ENCODE data around the gene CTCFL. TPM values are rescaled to one million over a fixed set of nuclear protein-coding genes. Genes with fewer than 3 reads are reported as not detected.

CTCFL gene
- total and polyA plus RNA-seq, 2 of the 8 experiments (the other 6 are each of a cell fraction or from before 2014, with no cell fraction given), result 0.30 to 0.80 TPM

DNA sequence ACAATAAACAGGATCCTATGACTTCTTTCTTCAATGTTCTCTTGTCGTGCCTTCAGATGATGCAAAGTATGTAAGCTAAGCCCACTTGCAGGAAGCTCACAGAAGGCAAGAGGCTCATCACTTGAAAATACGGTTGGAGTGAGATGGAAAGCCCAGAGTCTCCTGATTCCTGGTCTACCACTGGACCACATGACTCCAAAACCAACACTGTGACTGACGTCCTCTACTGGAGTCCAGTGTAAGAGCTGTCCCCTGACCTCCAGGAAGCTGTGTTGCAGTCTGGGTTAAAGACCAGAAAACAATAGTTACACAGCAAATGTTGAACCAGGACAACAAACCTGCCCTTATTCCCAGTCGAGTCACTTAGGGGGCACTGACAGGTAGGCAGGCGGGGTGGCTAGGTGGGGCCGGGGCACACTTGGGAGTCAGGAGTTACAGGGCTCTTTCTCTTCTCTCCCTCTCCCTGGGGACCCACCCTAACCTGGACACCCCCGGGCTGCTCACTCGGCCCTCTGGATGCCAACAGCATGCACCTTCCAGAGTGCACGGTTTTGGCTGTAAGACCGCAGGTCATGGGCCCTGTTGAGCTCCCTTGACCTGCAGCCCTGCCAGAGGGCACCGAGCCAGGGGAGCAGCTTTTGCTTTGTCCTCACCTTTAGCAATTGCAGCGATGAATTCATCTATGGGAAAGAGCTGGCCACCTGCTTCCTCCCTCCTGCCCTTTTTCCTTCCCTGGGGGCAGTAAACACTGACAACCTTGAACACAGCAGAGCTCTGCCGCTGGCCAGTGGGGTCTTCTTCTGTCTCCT lies 43.4 kb upstream of the CTCFL start (continued):
- TF ChIP-seq, protein P1, sequence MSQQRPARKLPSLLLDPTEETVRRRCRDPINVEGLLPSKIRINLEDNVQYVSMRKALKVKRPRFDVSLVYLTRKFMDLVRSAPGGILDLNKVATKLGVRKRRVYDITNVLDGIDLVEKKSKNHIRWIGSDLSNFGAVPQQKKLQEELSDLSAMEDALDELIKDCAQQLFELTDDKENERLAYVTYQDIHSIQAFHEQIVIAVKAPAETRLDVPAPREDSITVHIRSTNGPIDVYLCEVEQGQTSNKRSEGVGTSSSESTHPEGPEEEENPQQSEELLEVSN (IDR thresholded peaks at IDR 0.05), result no peak
- TF ChIP-seq BACH1 (IDR thresholded peaks at IDR 0.05; ENCODE audit: low read length), result no peak
- TF ChIP-seq CEBPB (IDR thresholded peaks at IDR 0.05; ENCODE audit: low read depth, low read length), result no peak
- TF ChIP-seq RAD21 (IDR thresholded peaks at IDR 0.05 in 1 of 2, conservative IDR thresholded peaks at IDR 0.05 in 1 of 2; ENCODE audit: low read depth in 2 of 2, low read length in 2 of 2), result no peak
- no peak for TF ChIP-seq JUND (IDR thresholded peaks at IDR 0.05; ENCODE audit: low read length)
- TF ChIP-seq NRF1 (IDR thresholded peaks at IDR 0.05; ENCODE audit: low read depth, low read length), result no peak
- no peak for TF ChIP-seq SIX5 (IDR thresholded peaks at IDR 0.05; ENCODE audit: low read depth, low read length)
- no peak for TF ChIP-seq BRCA1 (IDR thresholded peaks at IDR 0.05; ENCODE audit: low read depth, low read length)
- TF ChIP-seq, protein P2, sequence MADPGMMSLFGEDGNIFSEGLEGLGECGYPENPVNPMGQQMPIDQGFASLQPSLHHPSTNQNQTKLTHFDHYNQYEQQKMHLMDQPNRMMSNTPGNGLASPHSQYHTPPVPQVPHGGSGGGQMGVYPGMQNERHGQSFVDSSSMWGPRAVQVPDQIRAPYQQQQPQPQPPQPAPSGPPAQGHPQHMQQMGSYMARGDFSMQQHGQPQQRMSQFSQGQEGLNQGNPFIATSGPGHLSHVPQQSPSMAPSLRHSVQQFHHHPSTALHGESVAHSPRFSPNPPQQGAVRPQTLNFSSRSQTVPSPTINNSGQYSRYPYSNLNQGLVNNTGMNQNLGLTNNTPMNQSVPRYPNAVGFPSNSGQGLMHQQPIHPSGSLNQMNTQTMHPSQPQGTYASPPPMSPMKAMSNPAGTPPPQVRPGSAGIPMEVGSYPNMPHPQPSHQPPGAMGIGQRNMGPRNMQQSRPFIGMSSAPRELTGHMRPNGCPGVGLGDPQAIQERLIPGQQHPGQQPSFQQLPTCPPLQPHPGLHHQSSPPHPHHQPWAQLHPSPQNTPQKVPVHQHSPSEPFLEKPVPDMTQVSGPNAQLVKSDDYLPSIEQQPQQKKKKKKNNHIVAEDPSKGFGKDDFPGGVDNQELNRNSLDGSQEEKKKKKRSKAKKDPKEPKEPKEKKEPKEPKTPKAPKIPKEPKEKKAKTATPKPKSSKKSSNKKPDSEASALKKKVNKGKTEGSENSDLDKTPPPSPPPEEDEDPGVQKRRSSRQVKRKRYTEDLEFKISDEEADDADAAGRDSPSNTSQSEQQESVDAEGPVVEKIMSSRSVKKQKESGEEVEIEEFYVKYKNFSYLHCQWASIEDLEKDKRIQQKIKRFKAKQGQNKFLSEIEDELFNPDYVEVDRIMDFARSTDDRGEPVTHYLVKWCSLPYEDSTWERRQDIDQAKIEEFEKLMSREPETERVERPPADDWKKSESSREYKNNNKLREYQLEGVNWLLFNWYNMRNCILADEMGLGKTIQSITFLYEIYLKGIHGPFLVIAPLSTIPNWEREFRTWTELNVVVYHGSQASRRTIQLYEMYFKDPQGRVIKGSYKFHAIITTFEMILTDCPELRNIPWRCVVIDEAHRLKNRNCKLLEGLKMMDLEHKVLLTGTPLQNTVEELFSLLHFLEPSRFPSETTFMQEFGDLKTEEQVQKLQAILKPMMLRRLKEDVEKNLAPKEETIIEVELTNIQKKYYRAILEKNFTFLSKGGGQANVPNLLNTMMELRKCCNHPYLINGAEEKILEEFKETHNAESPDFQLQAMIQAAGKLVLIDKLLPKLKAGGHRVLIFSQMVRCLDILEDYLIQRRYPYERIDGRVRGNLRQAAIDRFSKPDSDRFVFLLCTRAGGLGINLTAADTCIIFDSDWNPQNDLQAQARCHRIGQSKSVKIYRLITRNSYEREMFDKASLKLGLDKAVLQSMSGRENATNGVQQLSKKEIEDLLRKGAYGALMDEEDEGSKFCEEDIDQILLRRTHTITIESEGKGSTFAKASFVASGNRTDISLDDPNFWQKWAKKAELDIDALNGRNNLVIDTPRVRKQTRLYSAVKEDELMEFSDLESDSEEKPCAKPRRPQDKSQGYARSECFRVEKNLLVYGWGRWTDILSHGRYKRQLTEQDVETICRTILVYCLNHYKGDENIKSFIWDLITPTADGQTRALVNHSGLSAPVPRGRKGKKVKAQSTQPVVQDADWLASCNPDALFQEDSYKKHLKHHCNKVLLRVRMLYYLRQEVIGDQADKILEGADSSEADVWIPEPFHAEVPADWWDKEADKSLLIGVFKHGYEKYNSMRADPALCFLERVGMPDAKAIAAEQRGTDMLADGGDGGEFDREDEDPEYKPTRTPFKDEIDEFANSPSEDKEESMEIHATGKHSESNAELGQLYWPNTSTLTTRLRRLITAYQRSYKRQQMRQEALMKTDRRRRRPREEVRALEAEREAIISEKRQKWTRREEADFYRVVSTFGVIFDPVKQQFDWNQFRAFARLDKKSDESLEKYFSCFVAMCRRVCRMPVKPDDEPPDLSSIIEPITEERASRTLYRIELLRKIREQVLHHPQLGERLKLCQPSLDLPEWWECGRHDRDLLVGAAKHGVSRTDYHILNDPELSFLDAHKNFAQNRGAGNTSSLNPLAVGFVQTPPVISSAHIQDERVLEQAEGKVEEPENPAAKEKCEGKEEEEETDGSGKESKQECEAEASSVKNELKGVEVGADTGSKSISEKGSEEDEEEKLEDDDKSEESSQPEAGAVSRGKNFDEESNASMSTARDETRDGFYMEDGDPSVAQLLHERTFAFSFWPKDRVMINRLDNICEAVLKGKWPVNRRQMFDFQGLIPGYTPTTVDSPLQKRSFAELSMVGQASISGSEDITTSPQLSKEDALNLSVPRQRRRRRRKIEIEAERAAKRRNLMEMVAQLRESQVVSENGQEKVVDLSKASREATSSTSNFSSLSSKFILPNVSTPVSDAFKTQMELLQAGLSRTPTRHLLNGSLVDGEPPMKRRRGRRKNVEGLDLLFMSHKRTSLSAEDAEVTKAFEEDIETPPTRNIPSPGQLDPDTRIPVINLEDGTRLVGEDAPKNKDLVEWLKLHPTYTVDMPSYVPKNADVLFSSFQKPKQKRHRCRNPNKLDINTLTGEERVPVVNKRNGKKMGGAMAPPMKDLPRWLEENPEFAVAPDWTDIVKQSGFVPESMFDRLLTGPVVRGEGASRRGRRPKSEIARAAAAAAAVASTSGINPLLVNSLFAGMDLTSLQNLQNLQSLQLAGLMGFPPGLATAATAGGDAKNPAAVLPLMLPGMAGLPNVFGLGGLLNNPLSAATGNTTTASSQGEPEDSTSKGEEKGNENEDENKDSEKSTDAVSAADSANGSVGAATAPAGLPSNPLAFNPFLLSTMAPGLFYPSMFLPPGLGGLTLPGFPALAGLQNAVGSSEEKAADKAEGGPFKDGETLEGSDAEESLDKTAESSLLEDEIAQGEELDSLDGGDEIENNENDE (IDR thresholded peaks at IDR 0.05; ENCODE audit: insufficient replicate concordance, low read length), result no peak
- no peak for TF ChIP-seq CHD2 (IDR thresholded peaks at IDR 0.05; ENCODE audit: low read length)

All from H1 (cell line).